ENCODE data around the gene MRPS27. TPM values are rescaled to one million over a fixed set of nuclear protein-coding genes. Genes with fewer than 3 reads are reported as not detected.
A peak's percentile ranks its signal among the peaks of the same experiment; 100 is the strongest.
"Not testable (repeated sequence)": the region's sequence is repeated elsewhere in the genome, so short reads cannot be mapped to it uniquely, and the experiment has no call there.

Gene MRPS27
- total and polyA plus RNA-seq, 9 donors, result 33.4 to 108 (median 57.9) TPM

GRCh38 chr5:72325566-72326305, 5.7 kb upstream of the MRPS27 start:
- intact Hi-C loops (cut with DNase I), result no loop called here
- WGBS, 3 donors, result 72 to 81% (median 74%) methylated on average over 4 of the region's 4 CpGs
- H3K36me3 ChIP-seq, result no peaks in the 10 kb centered on the region
- no peak overlapping the region for H3K27ac ChIP-seq
- TF ChIP-seq CTCF (IDR thresholded peaks at IDR 0.05) (no peak), POLR2A (IDR thresholded peaks at IDR 0.05) (no peak), EP300 (IDR thresholded peaks at IDR 0.05) (no peak)
- no peak for DNase-seq
- H3K4me3 ChIP-seq, result no peak overlapping the region
- H3K9me3 ChIP-seq, result no peaks in the 10 kb centered on the region
- H3K27me3 ChIP-seq, result no peaks in the 10 kb centered on the region
- H3K4me1 ChIP-seq (ENCODE audit: insufficient read depth), result no peaks in the 10 kb centered on the region

GRCh38 chr5:72324189-72324825, 4.3 kb upstream of the MRPS27 start:
- H3K36me3 ChIP-seq, result no peaks in the 10 kb centered on the region
- intact Hi-C loops (cut with DNase I), result no loop called here

GRCh38 chr5:72319435-72319975, 535 bp downstream of the MRPS27 start:
- not testable (repeated sequence) for H3K4me1 ChIP-seq (ENCODE audit: insufficient read depth)

More at GRCh38 chr5:72324189-72324825, 4.3 kb upstream of the MRPS27 start:
- Histone ChIP-seq H3K9me3 (no peaks in the 10 kb centered on the region), H3K4me1 (ENCODE audit: insufficient read depth) (no peaks in the 10 kb centered on the region), H3K27me3 (no peaks in the 10 kb centered on the region), H3K27ac (no peak overlapping the region), H3K4me3 (no peak overlapping the region)
- WGBS, 3 donors, result 87 to 94% (median 94%) methylated on average over 5 of the region's 5 CpGs
- DNase-seq, result no peak
- TF ChIP-seq POLR2A (IDR thresholded peaks at IDR 0.05) (no peak), CTCF (IDR thresholded peaks at IDR 0.05) (no peak), EP300 (IDR thresholded peaks at IDR 0.05) (no peak)

GRCh38 chr5:72314571-72315172, 5.4 kb downstream of the MRPS27 start:
- WGBS, 3 donors, result 68 to 77% (median 69%) methylated on average over 3 of the region's 3 CpGs
- intact Hi-C loops (cut with DNase I), result loop anchor here in 2 of 4 donors (5.0 kb wide), 1 partner anchor 532 kb away; no protein-coding TSS in a partner anchor
- Histone ChIP-seq H3K27ac (no peak overlapping the region), H3K36me3 (no peaks in the 10 kb centered on the region), H3K27me3 (no peaks in the 10 kb centered on the region), H3K4me1 (ENCODE audit: insufficient read depth) (no peaks in the 10 kb centered on the region), H3K4me3 (no peak overlapping the region), H3K9me3 (no peaks in the 10 kb centered on the region)
- peak in 2 of 5 donors; percentile 20 to 43 for DNase-seq
- no peak for TF ChIP-seq POLR2A (IDR thresholded peaks at IDR 0.05)
- no peak for TF ChIP-seq EP300 (IDR thresholded peaks at IDR 0.05)
- no peak for TF ChIP-seq CTCF (IDR thresholded peaks at IDR 0.05)

More at GRCh38 chr5:72319435-72319975, 535 bp downstream of the MRPS27 start:
- Histone ChIP-seq H3K4me3 (peak overlapping the region; percentile 62), H3K27ac (peak overlapping the region in 1 of 2 donors; percentile 22)
- peak; percentile 23 to 63 (median 46) for DNase-seq
- intact Hi-C loops (cut with DNase I); H3K36me3 ChIP-seq; H3K9me3 ChIP-seq; H3K27me3 ChIP-seq: not testable (repeated sequence)
- 3 to 5% (median 4%) methylated on average over 28 of the region's 28 CpGs for WGBS, 3 donors
